BLaER1 (cell line): ENCODE data around the gene NAPG.

Experiments used
- H3K27ac ChIP-seq: shearing (Covaris generic); formaldehyde crosslinking; 2 replicates; pipeline ENCODE4 v1.8.1; 2022
- H3K27me3 ChIP-seq: shearing (Covaris generic); formaldehyde crosslinking; 2 replicates; pipeline ENCODE4 v1.8.1; 2022
- H3K36me3 ChIP-seq: shearing (Covaris generic); formaldehyde crosslinking; 2 replicates; pipeline ENCODE4 v1.8.1; 2022
- H3K4me1 ChIP-seq: shearing (Covaris generic); formaldehyde crosslinking; 2 replicates; pipeline ENCODE4 v1.8.1; 2022
- H3K4me2 ChIP-seq: shearing (Covaris generic); formaldehyde crosslinking; 2 replicates; pipeline ENCODE4 v1.8.1; 2022
- H3K4me3 ChIP-seq: shearing (Covaris generic); formaldehyde crosslinking; 2 replicates; pipeline ENCODE4 v1.8.1; 2022
- H3K9ac ChIP-seq: shearing (Covaris generic); formaldehyde crosslinking; 2 replicates; pipeline ENCODE4 v1.8.1; 2022
- H3K9me3 ChIP-seq: shearing (Covaris generic); formaldehyde crosslinking; 2 replicates; pipeline ENCODE4 v1.8.1; 2022
- H4K20me1 ChIP-seq: shearing (Covaris generic); formaldehyde crosslinking; 2 replicates; pipeline ENCODE4 v1.8.1; 2022
- Cebpa-rat ChIP-seq: shearing (Covaris generic); IDR thresholded peaks from 2 replicates; pipeline ENCODE4 v1.8.1; 2022

The NAPG gene

GRCh38 chr18:10522574-10522973, 3.3 kb upstream of the NAPG start:
- H3K4me3 ChIP-seq, result no peak overlapping the region
- H3K27me3 ChIP-seq, result no peaks in the 10 kb centered on the region
- peaks cover 44% of the 10 kb centered on the region for H3K4me1 ChIP-seq
- H3K9me3 ChIP-seq, result no peaks in the 10 kb centered on the region
- no peak for TF ChIP-seq Cebpa-rat
- H3K36me3 ChIP-seq, result no peaks in the 10 kb centered on the region
- peaks cover 14% of the 10 kb centered on the region for H4K20me1 ChIP-seq
- no peak overlapping the region for H3K9ac ChIP-seq
- no peak overlapping the region for H3K27ac ChIP-seq
- no peak overlapping the region for H3K4me2 ChIP-seq

DNA sequence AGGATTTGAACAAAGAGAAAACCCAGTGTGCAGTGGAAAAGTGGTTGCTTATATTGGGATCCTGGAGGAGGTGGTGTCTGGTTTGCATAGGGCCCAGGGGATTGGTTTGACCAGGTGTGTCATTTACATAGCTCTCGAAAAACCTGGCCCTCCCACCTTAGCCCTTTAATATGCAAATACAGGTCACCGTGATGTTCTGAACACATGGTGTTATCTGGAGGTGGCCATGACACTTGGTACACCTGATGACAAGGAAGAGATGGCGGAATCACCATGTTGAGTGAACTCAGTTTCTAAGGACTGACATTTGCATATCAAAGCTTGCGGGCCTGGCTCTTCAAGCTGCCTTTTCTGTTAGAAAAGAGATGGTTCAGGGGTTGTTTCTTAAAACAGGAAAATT, 2.3 kb upstream of the NAPG start:
- no peak overlapping the region for H3K27ac ChIP-seq
- H3K4me1 ChIP-seq, result peaks cover 44% of the 10 kb centered on the region
- no peak overlapping the region for H3K4me2 ChIP-seq
- no peak for TF ChIP-seq Cebpa-rat
- H3K27me3 ChIP-seq, result no peaks in the 10 kb centered on the region
- no peak overlapping the region for H3K9ac ChIP-seq
- H3K36me3 ChIP-seq, result no peaks in the 10 kb centered on the region
- no peaks in the 10 kb centered on the region for H3K9me3 ChIP-seq
- H3K4me3 ChIP-seq, result no peak overlapping the region
- peaks cover 23% of the 10 kb centered on the region for H4K20me1 ChIP-seq

- peaks cover 35% of the 10 kb centered on the region for H4K20me1 ChIP-seq
- peak overlapping the region; percentile 66 for H3K4me2 ChIP-seq
- H3K9ac ChIP-seq, result no peak overlapping the region
- no peak overlapping the region for H3K27ac ChIP-seq
- no peaks in the 10 kb centered on the region for H3K9me3 ChIP-seq
- H3K27me3 ChIP-seq, result no peaks in the 10 kb centered on the region
- H3K4me3 ChIP-seq, result peak overlapping the region; percentile 75
- H3K36me3 ChIP-seq, result no peaks in the 10 kb centered on the region
- peaks cover 35% of the 10 kb centered on the region for H3K4me1 ChIP-seq
- no peak for TF ChIP-seq Cebpa-rat
Measured at GRCh38 chr18:10524507-10525370, 1.1 kb upstream of the NAPG start.

GRCh38 chr18:10525371-10525691, 496 bp upstream of the NAPG start:
- TF ChIP-seq Cebpa-rat, result no peak
- no peaks in the 10 kb centered on the region for H3K27me3 ChIP-seq

GRCh38 chr18:10526561-10526949, 728 bp downstream of the NAPG start:
- peak overlapping the region; percentile 95 for H3K4me2 ChIP-seq
- H3K27me3 ChIP-seq, result no peaks in the 10 kb centered on the region

More at GRCh38 chr18:10525371-10525691, 496 bp upstream of the NAPG start:
- H3K9me3 ChIP-seq, result no peaks in the 10 kb centered on the region
- peaks cover 41% of the 10 kb centered on the region for H4K20me1 ChIP-seq
- peaks cover 33% of the 10 kb centered on the region for H3K4me1 ChIP-seq
- H3K27ac ChIP-seq, result no peak overlapping the region
- H3K4me3 ChIP-seq, result peak overlapping the region; percentile 75
- no peaks in the 10 kb centered on the region for H3K36me3 ChIP-seq
- H3K4me2 ChIP-seq, result peak overlapping the region; percentile 66
- H3K9ac ChIP-seq, result no peak overlapping the region

GRCh38 chr18:10528439-10528838, 2.6 kb downstream of the NAPG start:
- Histone ChIP-seq H3K4me1 (peaks cover 33% of the 10 kb centered on the region), H3K27ac (no peak overlapping the region), H3K9me3 (no peaks in the 10 kb centered on the region), H4K20me1 (peaks cover 51% of the 10 kb centered on the region), H3K4me2 (no peak overlapping the region), H3K9ac (no peak overlapping the region), H3K4me3 (no peak overlapping the region), H3K27me3 (no peaks in the 10 kb centered on the region), H3K36me3 (no peaks in the 10 kb centered on the region)
- TF ChIP-seq Cebpa-rat, result no peak

More at GRCh38 chr18:10526561-10526949, 728 bp downstream of the NAPG start:
- H3K27ac ChIP-seq, result peak overlapping the region; percentile 72
- TF ChIP-seq Cebpa-rat, result no peak
- H3K36me3 ChIP-seq, result no peaks in the 10 kb centered on the region
- H3K4me3 ChIP-seq, result peak overlapping the region; percentile 75
- H4K20me1 ChIP-seq, result peaks cover 51% of the 10 kb centered on the region
- no peaks in the 10 kb centered on the region for H3K9me3 ChIP-seq
- peak overlapping the region; percentile 77 for H3K9ac ChIP-seq
- peaks cover 33% of the 10 kb centered on the region for H3K4me1 ChIP-seq

DNA sequence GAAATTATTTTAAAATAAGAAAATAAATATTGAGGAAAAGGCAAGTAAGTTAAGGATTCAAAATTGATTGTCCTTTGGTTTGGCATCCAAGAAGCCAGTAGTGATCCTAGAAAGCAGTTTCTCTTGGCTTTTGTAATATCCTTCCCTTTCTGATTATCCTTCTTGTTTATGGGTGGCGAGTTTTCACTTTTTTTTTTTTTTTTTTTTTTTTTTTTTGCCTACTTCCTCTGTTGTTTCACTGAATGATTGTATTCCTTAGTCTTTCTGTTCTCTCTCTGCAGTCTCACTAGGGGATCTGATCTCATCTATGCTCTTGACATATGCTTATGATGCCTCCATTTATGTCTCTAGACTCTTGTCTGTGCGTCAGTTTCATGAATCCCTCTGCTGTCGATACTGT, 4.2 kb downstream of the NAPG start:
- no peak overlapping the region for H3K9ac ChIP-seq
- H3K27ac ChIP-seq, result no peak overlapping the region

DNA sequence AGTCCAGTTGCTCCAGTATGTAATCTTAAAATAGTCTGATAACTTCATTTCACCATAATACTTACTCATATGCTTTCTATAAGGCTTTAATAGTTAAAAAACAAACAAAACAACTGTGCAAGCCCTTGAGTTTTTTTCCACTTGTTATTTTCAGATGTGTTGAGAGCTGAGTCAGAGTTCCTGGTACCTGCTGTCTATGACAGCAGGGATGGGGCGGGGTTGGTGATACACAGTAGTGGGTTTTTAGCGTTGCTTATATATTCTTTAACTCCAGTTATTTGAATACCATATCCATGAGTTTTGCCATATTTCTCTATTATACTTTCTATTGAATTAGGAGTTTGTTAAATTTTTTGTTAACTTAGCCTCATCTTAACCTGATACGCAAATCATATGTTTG, 5.0 kb downstream of the NAPG start:
- H3K27ac ChIP-seq, result no peak overlapping the region
- no peak overlapping the region for H3K4me3 ChIP-seq
- no peaks in the 10 kb centered on the region for H3K9me3 ChIP-seq
- peaks cover 25% of the 10 kb centered on the region for H3K4me1 ChIP-seq
- H3K36me3 ChIP-seq, result peaks cover 12% of the 10 kb centered on the region; the same call in 1 of the 2 replicates
- H3K9ac ChIP-seq, result no peak overlapping the region
- peaks cover 54% of the 10 kb centered on the region for H4K20me1 ChIP-seq
- no peaks in the 10 kb centered on the region for H3K27me3 ChIP-seq
- TF ChIP-seq Cebpa-rat, result no peak
- no peak overlapping the region for H3K4me2 ChIP-seq

More for the DNA sequence above, 4.2 kb downstream of the NAPG start:
- peaks cover 54% of the 10 kb centered on the region for H4K20me1 ChIP-seq
- no peak for TF ChIP-seq Cebpa-rat
- peaks cover 7% of the 10 kb centered on the region; the same call in 1 of the 2 replicates for H3K36me3 ChIP-seq
- H3K4me3 ChIP-seq, result no peak overlapping the region
- H3K9me3 ChIP-seq, result no peaks in the 10 kb centered on the region
- peaks cover 31% of the 10 kb centered on the region for H3K4me1 ChIP-seq
- H3K27me3 ChIP-seq, result no peaks in the 10 kb centered on the region
- no peak overlapping the region for H3K4me2 ChIP-seq

GRCh38 chr18:10533111-10533510, 7.3 kb downstream of the NAPG start:
- H3K27ac ChIP-seq, result no peak overlapping the region
- H3K4me1 ChIP-seq, result peaks cover 8% of the 10 kb centered on the region; the same call in 1 of the 2 replicates

GRCh38 chr18:10536280-10536679, 10.5 kb downstream of the NAPG start:
- H3K9me3 ChIP-seq, result no peaks in the 10 kb centered on the region

More at GRCh38 chr18:10533111-10533510, 7.3 kb downstream of the NAPG start:
- H3K9ac ChIP-seq, result no peak overlapping the region
- no peaks in the 10 kb centered on the region for H3K27me3 ChIP-seq
- no peak overlapping the region for H3K4me3 ChIP-seq
- no peak for TF ChIP-seq Cebpa-rat
- H4K20me1 ChIP-seq, result peaks cover 42% of the 10 kb centered on the region
- H3K4me2 ChIP-seq, result no peak overlapping the region
- H3K9me3 ChIP-seq, result no peaks in the 10 kb centered on the region
- H3K36me3 ChIP-seq, result peaks cover 20% of the 10 kb centered on the region; the same call in 1 of the 2 replicates

More at GRCh38 chr18:10536280-10536679, 10.5 kb downstream of the NAPG start:
- H3K27me3 ChIP-seq, result no peaks in the 10 kb centered on the region
- H3K9ac ChIP-seq, result no peak overlapping the region
- H3K4me1 ChIP-seq, result no peaks in the 10 kb centered on the region
- no peak overlapping the region for H3K27ac ChIP-seq
- H3K4me3 ChIP-seq, result no peak overlapping the region
- TF ChIP-seq Cebpa-rat, result no peak
- H3K4me2 ChIP-seq, result no peak overlapping the region
- 0 out of 2 replicates have a peak, but pooled peaks cover 11% of the 10 kb centered on the region for H4K20me1 ChIP-seq
- H3K36me3 ChIP-seq, result peaks cover 47% of the 10 kb centered on the region
